Upper lobe of left lung (tissue), 6 donors: ENCODE measurements around the gene ANKRD44. TPM values are rescaled to one million over a fixed set of nuclear protein-coding genes. Genes with fewer than 3 reads are reported as not detected.

Source experiments
- ATAC-seq, 2 donors: fragments of 200-7000 bp; cut with Tn5 transposase; one replicate each; pipeline ENCODE4 v1.9.1; 2022; ENCODE audit warnings: mild to moderate bottlenecking in 2 of 2, moderate library complexity in 2 of 2; ENCODE audit not compliant: low FRiP score in 2 of 2
- DNase-seq, 2 donors: peaks; one replicate each; pipeline ENCODE4 v3.0.0-alpha.2; 2019 to 2020
- H3K27ac ChIP-seq, 4 donors: fragments of 200-600 bp; sonication (generic); one replicate each; pipeline ENCODE4 v1.5.1; 2016 to 2019
- H3K27me3 ChIP-seq, 4 donors: fragments of 200-600 bp; sonication (generic); one replicate each; pipeline ENCODE4 v1.5.1; 2017 to 2019
- H3K36me3 ChIP-seq, 4 donors: fragments of 200-600 bp; sonication (generic); one replicate each; pipeline ENCODE4 v1.5.1; 2016 to 2019
- H3K4me1 ChIP-seq, 4 donors: fragments of 200-600 bp; sonication (generic); one replicate each; pipeline ENCODE4 v1.5.1; 2018 to 2019
- H3K4me3 ChIP-seq, 4 donors: fragments of 200-600 bp; sonication (generic); one replicate each; pipeline ENCODE4 v1.5.1; 2017 to 2019; ENCODE audit warnings: mild to moderate bottlenecking in 2 of 4, moderate library complexity in 1 of 4
- H3K9me3 ChIP-seq, 4 donors: fragments of 200-600 bp; sonication (generic); one replicate each; pipeline ENCODE4 v1.5.1; 2018 to 2019
- EP300 ChIP-seq, 4 donors: sonication (generic); formaldehyde crosslinking; IDR thresholded peaks; one replicate each; pipeline ENCODE4 v1.5.1; 2017; ENCODE audit warnings: antibody characterized with exemption in 4 of 4, control low read depth in 2 of 4
- POLR2A ChIP-seq, 4 donors: fragments of 450-650 bp; IDR thresholded peaks; one replicate each; pipeline ENCODE4 v1.5.1; 2016 to 2017; ENCODE audit warnings: antibody characterized with exemption in 4 of 4, mild to moderate bottlenecking in 2 of 4
- POLR2AphosphoS5 ChIP-seq, 2 donors: sonication (generic); formaldehyde crosslinking; IDR thresholded peaks; one replicate each; pipeline ENCODE4 v1.5.1; 2017; ENCODE audit warnings: antibody characterized with exemption in 2 of 2
- WGBS, 2 donors: methylation state at CpG; one replicate each; pipeline ENCODE4 v1.1.5; 2017 to 2018; 5-methylcytosine and 5-hydroxymethylcytosine counted together
- total RNA-seq, 6 donors: library from RNA; depleted of rRNA in 4 of 6; stranded (reverse); fragments of >200 nt in 4 of 6; gene quantifications; one replicate each; pipeline versions ENCODE4 v1.1.0 to v1.2.1, GENCODE V29; 2016 to 2021
- TF ChIP-seq, protein P1 (sequence below), 6 experiments: fragments of 450-650 bp in 4 of 6; fragments of 200-600 bp in 2 of 6; sonication (generic) in 2 of 6; IDR thresholded peaks; one replicate each; pipeline ENCODE4 v1.5.1; 2016 to 2019; ENCODE audit warnings: antibody characterized with exemption in 6 of 6
- donor health status: DM: no; HTN: no; CAD: no; lungs with moderate emphysema.
- donor health status: DM: no; HTN: yes; CAD: no; lungs with severe emphysema.

The ANKRD44 gene
- total RNA-seq, result 10 to 100 TPM; 41.0 to 91.1 (median 61.7) TPM

DNA sequence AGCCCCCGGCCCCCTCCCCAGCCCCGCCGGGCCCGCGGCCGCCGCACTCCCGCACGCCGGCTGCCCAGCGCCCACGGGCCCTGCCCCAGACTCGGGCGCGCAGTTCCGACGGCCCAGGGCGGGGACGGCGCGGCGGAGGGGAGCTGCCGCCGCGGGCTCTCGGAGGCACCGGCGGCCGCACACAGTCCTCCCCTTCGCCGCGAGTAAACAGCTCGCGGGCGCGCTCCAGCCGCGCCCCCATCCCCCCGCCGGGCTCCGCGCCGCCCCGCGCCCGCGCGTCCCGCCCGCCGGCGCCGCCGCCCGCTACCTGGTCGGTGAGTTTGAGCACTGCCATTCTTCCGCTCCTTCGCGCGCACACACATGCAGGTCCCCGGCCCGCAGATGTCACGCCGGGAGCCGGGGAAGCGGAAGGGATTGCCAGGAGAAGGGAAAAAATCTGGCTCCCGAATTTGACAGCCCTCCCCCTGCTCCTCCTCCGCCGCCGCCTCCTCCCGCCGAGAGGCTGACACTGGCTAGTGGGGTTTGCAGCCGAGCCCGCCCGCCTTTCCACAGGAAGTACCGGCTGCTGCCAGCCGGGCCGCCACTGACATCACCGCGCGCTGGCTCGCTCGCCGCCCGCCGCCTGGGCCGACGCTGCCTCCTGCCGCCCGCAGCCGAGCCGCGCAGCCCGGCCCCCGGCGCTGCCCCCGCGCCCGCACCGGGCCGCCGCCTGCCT is at the start of gene ANKRD44:
TSS of gene ANKRD44 (minus strand) at position 510 of the 715 bp plus-strand sequence. CDS start at position 334, 176 bp downstream.
- DNase-seq, result peak; percentile 94 to 97
- Histone ChIP-seq H3K27me3 (no peaks in the 10 kb centered on the region), H3K36me3 (no peaks in the 10 kb centered on the region), H3K4me1 (peaks cover 28 to 50% (median 43%) of the 10 kb centered on the region in 4 donors), H3K27ac (peak within 1 kb of the TSS; percentile 88 to 96 (median 92)), H3K9me3 (no peaks in the 10 kb centered on the region), H3K4me3 (peak within 1 kb of the TSS; percentile 70 to 90 (median 83))
- peak; percentile 93 to 97 for ATAC-seq
- WGBS, 2 donors, result 2 to 4% methylated on average over 10 to 13 of the region's 102 CpGs
- TF ChIP-seq EP300 (IDR thresholded peaks at IDR 0.05) (no peak), POLR2AphosphoS5 (IDR thresholded peaks at IDR 0.05) (peak; percentile 63 to 88), POLR2A (IDR thresholded peaks at IDR 0.05) (peak in 3 of 4 donors; percentile 50 to 85 (median 69))
- TF ChIP-seq, protein P1, sequence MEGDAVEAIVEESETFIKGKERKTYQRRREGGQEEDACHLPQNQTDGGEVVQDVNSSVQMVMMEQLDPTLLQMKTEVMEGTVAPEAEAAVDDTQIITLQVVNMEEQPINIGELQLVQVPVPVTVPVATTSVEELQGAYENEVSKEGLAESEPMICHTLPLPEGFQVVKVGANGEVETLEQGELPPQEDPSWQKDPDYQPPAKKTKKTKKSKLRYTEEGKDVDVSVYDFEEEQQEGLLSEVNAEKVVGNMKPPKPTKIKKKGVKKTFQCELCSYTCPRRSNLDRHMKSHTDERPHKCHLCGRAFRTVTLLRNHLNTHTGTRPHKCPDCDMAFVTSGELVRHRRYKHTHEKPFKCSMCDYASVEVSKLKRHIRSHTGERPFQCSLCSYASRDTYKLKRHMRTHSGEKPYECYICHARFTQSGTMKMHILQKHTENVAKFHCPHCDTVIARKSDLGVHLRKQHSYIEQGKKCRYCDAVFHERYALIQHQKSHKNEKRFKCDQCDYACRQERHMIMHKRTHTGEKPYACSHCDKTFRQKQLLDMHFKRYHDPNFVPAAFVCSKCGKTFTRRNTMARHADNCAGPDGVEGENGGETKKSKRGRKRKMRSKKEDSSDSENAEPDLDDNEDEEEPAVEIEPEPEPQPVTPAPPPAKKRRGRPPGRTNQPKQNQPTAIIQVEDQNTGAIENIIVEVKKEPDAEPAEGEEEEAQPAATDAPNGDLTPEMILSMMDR (IDR thresholded peaks at IDR 0.05), result peak; percentile 55 to 98 (median 96)

DNA sequence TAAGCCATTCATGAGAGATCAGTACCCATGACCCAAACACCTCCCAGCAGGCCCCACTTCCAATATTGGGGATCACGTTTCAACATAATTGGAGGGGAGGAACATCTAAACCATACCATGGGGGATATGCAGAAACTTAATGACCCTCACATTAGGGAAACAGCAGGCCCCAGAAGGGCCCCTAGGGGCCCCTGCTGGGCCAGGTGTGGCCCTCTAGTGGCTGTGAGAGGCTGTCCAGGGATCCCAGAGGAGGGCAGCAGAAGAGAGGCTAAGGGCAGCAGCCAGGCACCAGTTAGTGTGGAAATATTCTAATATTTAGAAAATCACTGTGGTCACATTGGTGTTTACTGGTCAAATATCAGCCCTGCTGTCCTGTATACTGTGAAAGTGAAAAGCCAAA is 49.3 kb upstream of the ANKRD44 start:
- Histone ChIP-seq H3K4me3 (no peak overlapping the region), H3K36me3 (no peaks in the 10 kb centered on the region), H3K27ac (no peak overlapping the region), H3K9me3 (no peaks in the 10 kb centered on the region), H3K27me3 (no peaks in the 10 kb centered on the region), H3K4me1 (no peaks in the 10 kb centered on the region)
- WGBS, 2 donors, result 95 to 100% methylated on average over 1 of the region's 1 CpG
- TF ChIP-seq, protein P1 (IDR thresholded peaks at IDR 0.05), result no peak
- TF ChIP-seq EP300 (IDR thresholded peaks at IDR 0.05) (no peak), POLR2A (IDR thresholded peaks at IDR 0.05) (no peak), POLR2AphosphoS5 (IDR thresholded peaks at IDR 0.05) (no peak)
- DNase-seq, result no peak
- peak in 1 of 2 donors; percentile 51 for ATAC-seq

DNA sequence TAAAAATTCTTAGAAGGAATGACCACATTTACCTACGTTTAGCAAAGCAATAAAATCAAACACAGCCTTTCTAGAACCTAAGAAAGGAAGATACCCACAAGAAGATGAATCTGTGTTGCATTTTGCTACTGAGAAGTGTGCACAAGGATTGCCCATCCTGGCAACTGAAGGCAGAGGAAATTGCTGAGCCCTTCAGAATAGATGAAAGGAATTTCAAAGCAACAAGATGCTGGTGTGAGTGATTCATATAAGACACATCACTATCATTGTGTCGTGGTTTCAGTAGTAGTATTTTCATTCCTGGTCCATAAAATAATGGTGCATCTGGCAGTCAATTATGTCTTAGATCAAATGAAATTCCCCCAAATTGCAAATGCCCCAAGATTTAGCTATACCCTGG is 48.4 kb upstream of the ANKRD44 start:
- TF ChIP-seq POLR2A (IDR thresholded peaks at IDR 0.05) (no peak), EP300 (IDR thresholded peaks at IDR 0.05) (no peak), POLR2AphosphoS5 (IDR thresholded peaks at IDR 0.05) (no peak)
- TF ChIP-seq, protein P1 (IDR thresholded peaks at IDR 0.05), result no peak
- Histone ChIP-seq H3K27ac (no peak overlapping the region), H3K9me3 (no peaks in the 10 kb centered on the region), H3K36me3 (no peaks in the 10 kb centered on the region), H3K4me3 (no peak overlapping the region), H3K27me3 (no peaks in the 10 kb centered on the region), H3K4me1 (no peaks in the 10 kb centered on the region)
- WGBS, 2 donors, result 63 to 71% methylated on average over 2 of the region's 2 CpGs
- DNase-seq, result no peak
- ATAC-seq, result no peak

DNA sequence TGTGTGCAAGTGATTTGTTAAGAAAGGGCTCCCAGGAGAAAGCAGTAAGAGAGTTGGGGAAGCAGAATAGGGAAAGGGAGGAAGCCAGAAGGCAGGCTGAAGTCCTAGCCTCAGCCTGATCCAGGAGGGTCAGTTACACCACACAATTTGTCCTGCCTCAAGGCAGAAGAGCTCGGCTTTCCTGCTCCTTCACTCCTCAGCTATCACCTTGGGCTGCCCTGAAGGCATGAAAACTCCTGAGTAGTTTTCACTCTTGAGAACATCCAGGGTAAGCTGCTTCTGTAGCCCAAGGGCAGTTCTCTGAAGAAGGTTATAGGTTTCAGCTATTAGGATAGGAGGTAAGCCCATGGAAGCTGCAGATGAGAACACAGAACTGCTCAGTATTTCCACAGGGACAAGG is 47.4 kb upstream of the ANKRD44 start:
- TF ChIP-seq EP300 (IDR thresholded peaks at IDR 0.05) (no peak), POLR2AphosphoS5 (IDR thresholded peaks at IDR 0.05) (no peak), POLR2A (IDR thresholded peaks at IDR 0.05) (no peak)
- TF ChIP-seq, protein P1 (IDR thresholded peaks at IDR 0.05), result no peak

More for the DNA sequence above, 47.4 kb upstream of the ANKRD44 start:
- Histone ChIP-seq H3K27ac (no peak overlapping the region), H3K27me3 (no peaks in the 10 kb centered on the region), H3K9me3 (no peaks in the 10 kb centered on the region), H3K4me3 (no peak overlapping the region), H3K4me1 (no peaks in the 10 kb centered on the region), H3K36me3 (no peaks in the 10 kb centered on the region)
- DNase-seq (no peak), ATAC-seq (no peak)
- WGBS, 2 donors, result 95% methylated on average over 1 of the region's 1 CpG; no CpG with 5 or more reads in 1 of the 2 donors
